Common myeloid progenitor, CD34-positive (primary cell): Measurements from ENCODE around the gene PARG.
"Not testable (repeated sequence)": the region's sequence is repeated elsewhere in the genome, so short reads cannot be mapped to it uniquely, and the experiment has no call there.

ENCODE experiments used
- CTCF ChIA-PET: fragments of 350-600 bp; sonication (Branson Sonifier 250); formaldehyde crosslinking; loops from one replicate; lab custom pipeline; 2021; ENCODE audit warnings: antibody characterized with exemption; lab: Charles Lee
- POLR2A ChIA-PET: fragments of 350-600 bp; sonication (Branson Sonifier 250); formaldehyde crosslinking; loops from one replicate; lab custom pipeline; 2021; ENCODE audit warnings: antibody characterized with exemption; lab: Charles Lee
- DNase-seq, 3 donors: peaks; one replicate each; pipeline versions ENCODE4 v3.0.0 to v3.0.0-alpha.2; 2013
- H3K27ac ChIP-seq, 2 experiments: 1 replicate in 1 of 2; 2 replicates in 1 of 2; pipeline ENCODE4 v1.7.0; 2013; ENCODE audit warnings: inconsistent platforms in 2 of 2, low read length in 2 of 2, mild to moderate bottlenecking in 2 of 2, low read depth in 1 of 2, moderate library complexity in 1 of 2; ENCODE audit not compliant: severe bottlenecking in 2 of 2, insufficient read depth in 1 of 2, poor library complexity in 1 of 2
- H3K27me3 ChIP-seq, 5 experiments: replicated peaks in 2 of 5; 1 replicate in 3 of 5; 2 replicates in 2 of 5; pipeline versions ENCODE4 v1.6.1 to v1.7.0; 2013; ENCODE audit warnings: low read length in 4 of 5, mild to moderate bottlenecking in 2 of 5, moderate library complexity in 2 of 5, inconsistent platforms in 1 of 5; ENCODE audit not compliant: insufficient read depth in 5 of 5, control insufficient read depth in 4 of 5
- H3K36me3 ChIP-seq, 4 experiments: 1 replicate in 2 of 4; 2 replicates in 2 of 4; pipeline versions ENCODE4 v1.6.1 to v1.7.0; 2013; ENCODE audit warnings: low read length in 3 of 4, control low read depth in 1 of 4, mild to moderate bottlenecking in 1 of 4; ENCODE audit not compliant: control insufficient read depth in 4 of 4, insufficient read depth in 4 of 4
- H3K4me1 ChIP-seq, 4 experiments: 1 replicate in 3 of 4; 2 replicates in 1 of 4; pipeline versions ENCODE4 v1.6.1 to v1.7.1; 2013; ENCODE audit warnings: low read length in 3 of 4, mild to moderate bottlenecking in 3 of 4, control low read depth in 1 of 4, inconsistent platforms in 1 of 4, moderate library complexity in 1 of 4; ENCODE audit not compliant: control insufficient read depth in 4 of 4, insufficient read depth in 4 of 4; ENCODE audit errors: control extremely low read depth in 1 of 4
- H3K4me3 ChIP-seq, 7 experiments: 1 replicate in 4 of 7; 2 replicates in 3 of 7; pipeline versions ENCODE4 v1.5.1 to v1.7.0; 2013; ENCODE audit warnings: mild to moderate bottlenecking in 7 of 7, low read length in 6 of 7, moderate library complexity in 6 of 7, inconsistent platforms in 2 of 7, low read depth in 2 of 7, control low read depth in 1 of 7; ENCODE audit not compliant: insufficient read depth in 4 of 7, control insufficient read depth in 1 of 7; ENCODE audit errors: extremely low read depth in 1 of 7
- H3K9me3 ChIP-seq, 5 experiments: 1 replicate in 4 of 5; 2 replicates in 1 of 5; pipeline versions ENCODE4 v1.6.1 to v1.7.1; 2013; ENCODE audit warnings: low read length in 4 of 5, mild to moderate bottlenecking in 2 of 5, inconsistent platforms in 1 of 5, low read depth in 1 of 5, moderate library complexity in 1 of 5; ENCODE audit not compliant: control insufficient read depth in 4 of 5, insufficient read depth in 2 of 5; ENCODE audit errors: control extremely low read depth in 1 of 5
- WGBS: methylation state at CpG from one replicate; pipeline ENCODE4 v1.1.5; 2013; ENCODE audit not compliant: insufficient coverage; 5-methylcytosine and 5-hydroxymethylcytosine counted together

The PARG gene

DNA sequence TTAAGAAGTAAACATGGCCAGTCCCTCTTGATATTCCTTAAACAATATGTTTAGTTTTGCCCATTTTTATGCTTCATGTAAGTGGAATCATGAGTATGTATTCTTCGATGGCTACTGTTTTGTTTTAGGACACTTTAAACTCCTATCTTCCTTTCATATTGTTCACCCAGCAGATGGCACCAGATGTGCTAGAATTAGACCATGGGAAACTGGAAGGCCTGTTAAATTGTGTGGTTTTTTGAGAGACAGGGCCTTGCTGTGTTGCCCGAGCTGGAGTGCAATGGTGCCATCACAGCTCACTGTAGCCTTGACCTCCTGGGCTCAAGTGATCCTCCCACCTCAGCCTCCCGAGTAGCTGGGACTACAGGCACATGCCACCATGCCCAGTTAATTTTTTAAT, 11.3 kb upstream of the PARG start:
- POLR2A ChIA-PET, CTCF ChIA-PET, H3K4me3 ChIP-seq, H3K27ac ChIP-seq, H3K4me1 ChIP-seq, H3K9me3 ChIP-seq, H3K27me3 ChIP-seq: not testable (repeated sequence)
- no CpG with 5 or more reads among the region's 3 CpGs for WGBS
- peak in 2 of 3 donors; percentile 20 to 39 for DNase-seq
- H3K36me3 ChIP-seq, result peaks cover 0 to 13% (median 2%) of the 10 kb centered on the region in 4 experiments

DNA sequence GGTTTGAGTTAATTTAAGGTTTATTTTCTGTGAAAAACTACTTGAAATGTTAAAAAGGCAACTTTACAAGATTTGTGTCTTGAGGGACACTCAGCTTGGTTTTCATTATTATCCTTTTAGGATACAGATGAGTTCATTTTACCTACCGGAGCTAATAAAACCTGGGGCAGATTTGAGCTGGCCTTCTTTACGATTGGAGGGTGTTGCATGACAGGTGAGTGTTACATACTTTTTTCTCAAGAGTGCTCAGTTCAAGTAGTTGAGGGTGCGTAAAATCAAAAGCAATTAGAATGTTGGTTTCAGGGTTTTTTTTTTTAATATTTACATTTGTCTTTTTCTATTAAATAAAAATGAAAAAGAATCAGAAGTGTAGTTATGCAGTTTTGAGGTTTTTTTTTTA, 10.2 kb upstream of the PARG start:
- DNase-seq, H3K27me3 ChIP-seq, H3K27ac ChIP-seq, CTCF ChIA-PET, H3K9me3 ChIP-seq, H3K4me3 ChIP-seq, H3K4me1 ChIP-seq: not testable (repeated sequence)
- POLR2A ChIA-PET, result interaction anchor here (0.6 kb wide), 1 partner anchor 675 kb away, joined by 3 read pairs; no protein-coding TSS in a partner anchor
- H3K36me3 ChIP-seq, result peaks cover 0 to 11% (median 0%) of the 10 kb centered on the region in 4 experiments
- WGBS, result no CpG with 5 or more reads among the region's 3 CpGs

- H3K27me3 ChIP-seq, H3K4me1 ChIP-seq, H3K27ac ChIP-seq, DNase-seq, POLR2A ChIA-PET, H3K9me3 ChIP-seq, H3K4me3 ChIP-seq, CTCF ChIA-PET: not testable (repeated sequence)
- H3K36me3 ChIP-seq, result peaks cover 0 to 11% (median 0%) of the 10 kb centered on the region in 4 experiments
- 100% methylated on average over 1 of the region's 2 CpGs for WGBS
Observed at GRCh38 chr10:49948737-49949136, 6.9 kb upstream of the PARG start.

DNA sequence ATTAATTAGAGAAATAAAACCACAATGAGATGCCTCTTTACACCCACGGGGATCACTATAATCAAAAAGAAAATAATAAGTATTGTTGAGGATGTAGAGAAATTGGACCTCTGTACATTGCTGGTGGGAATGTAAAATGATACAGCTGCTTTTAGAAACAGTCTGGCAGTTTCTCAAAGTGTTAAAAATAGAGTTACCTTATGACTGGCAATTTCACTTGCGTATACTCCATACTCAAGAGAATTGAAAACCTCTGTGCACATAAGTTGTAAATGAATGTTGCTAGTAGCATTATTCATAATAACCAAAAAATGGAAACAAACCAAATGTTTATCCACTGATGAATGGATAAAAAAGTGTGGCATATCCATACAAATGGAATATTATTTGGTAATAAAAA, 6.3 kb upstream of the PARG start:
- POLR2A ChIA-PET, H3K27ac ChIP-seq, CTCF ChIA-PET, H3K4me1 ChIP-seq, H3K4me3 ChIP-seq, H3K27me3 ChIP-seq, H3K9me3 ChIP-seq, DNase-seq: not testable (repeated sequence)
- H3K36me3 ChIP-seq, result peaks cover 0 to 11% (median 0%) of the 10 kb centered on the region in 4 experiments
- no CpG with 5 or more reads among the region's 2 CpGs for WGBS

GRCh38 chr10:49943607-49944006, 1.8 kb upstream of the PARG start:
- H3K9me3 ChIP-seq, H3K36me3 ChIP-seq, CTCF ChIA-PET, H3K27me3 ChIP-seq, H3K4me3 ChIP-seq, H3K27ac ChIP-seq, POLR2A ChIA-PET: not testable (repeated sequence)
- WGBS, result 15% methylated on average over 1 of the region's 2 CpGs
- DNase-seq, result peak; percentile 36 to 76 (median 67)
- peaks cover 3 to 21% (median 6%) of the 10 kb centered on the region in 4 experiments for H3K4me1 ChIP-seq

GRCh38 chr10:49942339-49942705, 495 bp upstream of the PARG start:
- H3K27ac ChIP-seq, result peak overlapping the region; percentile 64 to 85
- POLR2A ChIA-PET, CTCF ChIA-PET, H3K9me3 ChIP-seq, H3K36me3 ChIP-seq, H3K27me3 ChIP-seq: not testable (repeated sequence)
- peak overlapping the region; percentile 68 to 87 (median 82) for H3K4me3 ChIP-seq
- 0% methylated on average over 4 of the region's 12 CpGs for WGBS
- H3K4me1 ChIP-seq, result peaks cover 3 to 21% (median 6%) of the 10 kb centered on the region in 4 experiments
- DNase-seq, result peak in 2 of 3 donors; percentile 5 to 7

GRCh38 chr10:49931959-49932728, 9.7 kb downstream of the PARG start:
- H3K9me3 ChIP-seq, DNase-seq, H3K4me1 ChIP-seq, POLR2A ChIA-PET, CTCF ChIA-PET, H3K4me3 ChIP-seq, H3K27me3 ChIP-seq, H3K27ac ChIP-seq, H3K36me3 ChIP-seq: not testable (repeated sequence)
- WGBS, result no CpG with 5 or more reads among the region's 7 CpGs
